DND-41 (cell line): ENCODE results near the gene C11orf21.

Source experiments
- ATAC-seq: fragments of 200-7000 bp; cut with Tn5 transposase; 3 replicates; pipeline ENCODE4 v1.9.1; 2021; ENCODE audit warnings: low read depth; ENCODE audit not compliant: insufficient read depth
- DNase-seq: peaks from one replicate; pipeline ENCODE4 v3.0.0-alpha.2; 2020
- H2AFZ ChIP-seq: 2 replicates; pipeline ENCODE4 v1.6.0; 2012; ENCODE audit warnings: low read depth, low read length
- H3K27ac ChIP-seq: 2 replicates; pipeline ENCODE4 v1.5.1; 2012; ENCODE audit warnings: low read length, inconsistent platforms
- H3K27me3 ChIP-seq: fragments of 200-600 bp; sonication (generic); 2 replicates; pipeline ENCODE4 v1.6.0; 2012; ENCODE audit warnings: low read length, mild to moderate bottlenecking, inconsistent platforms; ENCODE audit not compliant: insufficient read depth, poor library complexity
- H3K36me3 ChIP-seq: 2 replicates; pipeline ENCODE4 v1.5.1; 2012; ENCODE audit warnings: low read length, inconsistent platforms; ENCODE audit not compliant: insufficient read depth
- H3K4me1 ChIP-seq: 2 replicates; pipeline ENCODE4 v1.5.1; 2012; ENCODE audit warnings: mild to moderate bottlenecking, low read length; ENCODE audit not compliant: insufficient read depth
- H3K4me2 ChIP-seq: 2 replicates; pipeline ENCODE4 v1.6.0; 2012; ENCODE audit warnings: mild to moderate bottlenecking, moderate library complexity, low read length, inconsistent platforms; ENCODE audit not compliant: insufficient read depth
- H3K4me3 ChIP-seq, 2 experiments: fragments of 200-600 bp in 1 of 2; shearing (Covaris generic) in 1 of 2; 2 replicates each; pipeline ENCODE4 v1.5.1; 2012 to 2016; ENCODE audit warnings: inconsistent platforms in 2 of 2, low read length in 2 of 2, mild to moderate bottlenecking in 2 of 2, low read depth in 1 of 2, moderate library complexity in 1 of 2
- H3K79me2 ChIP-seq: 2 replicates; pipeline ENCODE4 v1.6.0; 2012; ENCODE audit warnings: low read length, inconsistent platforms; ENCODE audit not compliant: insufficient read depth
- H3K9ac ChIP-seq: 2 replicates; pipeline ENCODE4 v1.6.0; 2012; ENCODE audit warnings: low read depth, mild to moderate bottlenecking, inconsistent platforms, low read length, moderate library complexity
- H3K9me3 ChIP-seq: 2 replicates; pipeline ENCODE4 v1.5.1; 2012; ENCODE audit warnings: low read length, moderate library complexity, mild to moderate bottlenecking, inconsistent platforms; ENCODE audit not compliant: insufficient read depth, severe bottlenecking
- H4K20me1 ChIP-seq: 2 replicates; pipeline ENCODE4 v1.6.0; 2012; ENCODE audit warnings: low read length; ENCODE audit not compliant: insufficient read depth
- CTCF ChIP-seq: IDR thresholded peaks from 2 replicates; pipeline ENCODE4 v1.5.1; 2012; ENCODE audit warnings: borderline replicate concordance, low read length, moderate library complexity, mild to moderate bottlenecking; ENCODE audit not compliant: poor library complexity, severe bottlenecking; ENCODE audit errors: extremely low read depth
- EZH2 ChIP-seq: IDR thresholded peaks from 3 replicates; pipeline ENCODE4 v1.6.1; 2012; ENCODE audit warnings: borderline replicate concordance, low read depth, mild to moderate bottlenecking, moderate library complexity, low read length, inconsistent platforms; ENCODE audit not compliant: severe bottlenecking

Gene C11orf21

GRCh38 chr11:2316169-2316962 is 14.6 kb upstream of the C11orf21 start:
- no peak for ATAC-seq
- no peak for TF ChIP-seq EZH2
- TF ChIP-seq CTCF, result no peak
- Histone ChIP-seq H3K27me3 (no peaks in the 10 kb centered on the region), H3K27ac (no peak overlapping the region), H2AFZ (no peak overlapping the region), H3K9me3 (no peaks in the 10 kb centered on the region), H3K4me1 (no peaks in the 10 kb centered on the region), H3K36me3 (no peaks in the 10 kb centered on the region), H3K79me2 (no peaks in the 10 kb centered on the region), H3K4me2 (no peak overlapping the region), H3K4me3 (no peak overlapping the region), H3K9ac (no peak overlapping the region), H4K20me1 (no peaks in the 10 kb centered on the region)
- no peak for DNase-seq

GRCh38 chr11:2315395-2316168 is 13.9 kb upstream of the C11orf21 start:
- no peaks in the 10 kb centered on the region for H3K79me2 ChIP-seq
- no peak overlapping the region for H3K9ac ChIP-seq
- H3K4me3 ChIP-seq, result no peak overlapping the region
- no peak overlapping the region for H3K4me2 ChIP-seq
- H3K27ac ChIP-seq, result no peak overlapping the region
- no peaks in the 10 kb centered on the region for H3K4me1 ChIP-seq
- no peak overlapping the region for H2AFZ ChIP-seq
- no peaks in the 10 kb centered on the region for H3K27me3 ChIP-seq
- no peaks in the 10 kb centered on the region for H3K36me3 ChIP-seq
- ATAC-seq (no peak), DNase-seq (no peak)
- H3K9me3 ChIP-seq, result no peaks in the 10 kb centered on the region
- no peaks in the 10 kb centered on the region for H4K20me1 ChIP-seq
- no peak for TF ChIP-seq CTCF
- TF ChIP-seq EZH2, result no peak

GRCh38 chr11:2314525-2315394 is 13.0 kb upstream of the C11orf21 start:
- DNase-seq, result peak; percentile 48
- no peak overlapping the region for H3K4me2 ChIP-seq
- TF ChIP-seq EZH2, result no peak
- H3K4me3 ChIP-seq, result no peak overlapping the region
- no peaks in the 10 kb centered on the region for H3K9me3 ChIP-seq
- H3K27me3 ChIP-seq, result no peaks in the 10 kb centered on the region
- peak; percentile 47; the same call in 2 of the 3 replicates for ATAC-seq
- H4K20me1 ChIP-seq, result no peaks in the 10 kb centered on the region
- no peak overlapping the region for H3K27ac ChIP-seq
- H3K4me1 ChIP-seq, result no peaks in the 10 kb centered on the region
- no peaks in the 10 kb centered on the region for H3K36me3 ChIP-seq
- no peak overlapping the region for H3K9ac ChIP-seq
- no peak overlapping the region for H2AFZ ChIP-seq
- H3K79me2 ChIP-seq, result no peaks in the 10 kb centered on the region
